SU-DHL-6 (cell line): ENCODE results near the gene ATP2B2.

Experiments
- H2AFZ ChIP-seq: fragments of 200-600 bp; sonication (generic); 2 replicates; pipeline ENCODE4 v1.6.1; 2014; ENCODE audit warnings: low read depth, mild to moderate bottlenecking, moderate library complexity, mixed read lengths, antibody characterized with exemption, low read length; ENCODE audit not compliant: severe bottlenecking
- H3F3A ChIP-seq: fragments of 200-600 bp; shearing (Covaris generic); 2 replicates; pipeline ENCODE4 v1.6.0; 2016; ENCODE audit warnings: antibody characterized with exemption, mild to moderate bottlenecking; ENCODE audit not compliant: insufficient read depth
- H3K27ac ChIP-seq: fragments of 200-600 bp; sonication (generic); 2 replicates; pipeline ENCODE4 v1.5.1; 2016; ENCODE audit warnings: low read depth, mild to moderate bottlenecking, low read length, moderate library complexity, mixed read lengths
- H3K27me3 ChIP-seq: fragments of 200-600 bp; sonication (generic), shearing (Covaris generic); 2 replicates; pipeline ENCODE4 v1.6.0; 2014; ENCODE audit warnings: mild to moderate bottlenecking, low read length
- H3K36me3 ChIP-seq: fragments of 200-600 bp; sonication (generic); 2 replicates; pipeline ENCODE4 v1.6.1; 2014; ENCODE audit warnings: mild to moderate bottlenecking, low read length, mixed read lengths
- H3K4me2 ChIP-seq: fragments of 300-600, 200-600 bp; shearing (Covaris generic), sonication (generic); 2 replicates; pipeline ENCODE4 v1.6.0; 2014; ENCODE audit warnings: low read length, low read depth, mild to moderate bottlenecking; ENCODE audit not compliant: poor library complexity, severe bottlenecking
- H3K4me3 ChIP-seq: fragments of 200-600 bp; sonication (generic); 2 replicates; pipeline ENCODE4 v1.5.1; 2014; ENCODE audit warnings: antibody characterized with exemption, low read length, mild to moderate bottlenecking, mixed read lengths; ENCODE audit not compliant: insufficient read depth, poor library complexity, severe bottlenecking
- H3K79me2 ChIP-seq: fragments of 200-600 bp; sonication (generic); 2 replicates; pipeline ENCODE4 v1.6.1; 2014; ENCODE audit warnings: mild to moderate bottlenecking, low read length, moderate library complexity; ENCODE audit not compliant: insufficient read depth
- H3K9ac ChIP-seq: fragments of 200-600 bp; sonication (generic); 2 replicates; pipeline ENCODE4 v1.7.0; 2014; ENCODE audit warnings: mild to moderate bottlenecking, low read length
- H3K9me2 ChIP-seq: fragments of 200-600 bp; sonication (generic); replicated peaks from 2 replicates; pipeline ENCODE4 v1.6.1; 2014; ENCODE audit warnings: low read length; ENCODE audit not compliant: insufficient read depth
- H3K9me3 ChIP-seq: fragments of 200-600 bp; sonication (generic); 2 replicates; pipeline ENCODE4 v1.6.1; 2014; ENCODE audit warnings: low read length, mixed read lengths; ENCODE audit not compliant: insufficient read depth
- H4K20me1 ChIP-seq: fragments of 200-600 bp; sonication (generic); 2 replicates; pipeline ENCODE4 v1.6.1; 2014; ENCODE audit warnings: low read depth, mild to moderate bottlenecking, antibody characterized with exemption, low read length, moderate library complexity, mixed read lengths
- CTCF ChIP-seq: fragments of 200-600 bp; sonication (generic); IDR thresholded peaks from one replicate; pipeline ENCODE4 v1.5.1; 2017; ENCODE audit warnings: antibody characterized with exemption, mild to moderate bottlenecking, low read length, moderate library complexity; ENCODE audit not compliant: insufficient read depth, poor library complexity, severe bottlenecking
- EZH2phosphoT487 ChIP-seq: fragments of 200-600 bp; sonication (generic), shearing (Covaris generic); conservative IDR thresholded peaks from 2 replicates; pipeline ENCODE4 v1.6.1; 2018; ENCODE audit warnings: mild to moderate bottlenecking, antibody characterized with exemption, low read length, moderate library complexity, mixed read lengths

The ATP2B2 gene

GRCh38 chr3:10315101-10315500 is 190.3 kb downstream of the ATP2B2 start:
- no peak overlapping the region for H3K27ac ChIP-seq
- H3K4me3 ChIP-seq: no peak overlapping the region
- H3K4me2 ChIP-seq: no peak overlapping the region
- H3K27me3 ChIP-seq: no peaks in the 10 kb centered on the region
- TF ChIP-seq EZH2phosphoT487 (no peak), CTCF (no peak)
- H3K9me3 ChIP-seq: no peaks in the 10 kb centered on the region
- H2AFZ ChIP-seq: no peak overlapping the region
- no peaks in the 10 kb centered on the region for H3K9me2 ChIP-seq
- 0 out of 2 replicates have a peak, but pooled peaks cover 5% of the 10 kb centered on the region for H3K36me3 ChIP-seq
- no peaks in the 10 kb centered on the region for H3F3A ChIP-seq
- no peaks in the 10 kb centered on the region for H4K20me1 ChIP-seq
- peaks cover 13% of the 10 kb centered on the region for H3K79me2 ChIP-seq
- H3K9ac ChIP-seq: no peak overlapping the region

GRCh38 chr3:10312861-10313260 is 192.5 kb downstream of the ATP2B2 start:
- Histone ChIP-seq H3K36me3 (peaks cover 13% of the 10 kb centered on the region; the same call in 1 of the 2 replicates), H3K27ac (no peak overlapping the region), H3K4me3 (no peak overlapping the region), H3K4me2 (no peak overlapping the region), H3K9me3 (no peaks in the 10 kb centered on the region), H3K27me3 (no peaks in the 10 kb centered on the region), H3K79me2 (no peaks in the 10 kb centered on the region), H2AFZ (no peak overlapping the region), H4K20me1 (no peaks in the 10 kb centered on the region), H3K9me2 (no peaks in the 10 kb centered on the region), H3K9ac (no peak overlapping the region), H3F3A (no peaks in the 10 kb centered on the region)
- TF ChIP-seq EZH2phosphoT487 (no peak), CTCF (no peak)

GRCh38 chr3:10312391-10312790 is 193.0 kb downstream of the ATP2B2 start:
- no peaks in the 10 kb centered on the region for H4K20me1 ChIP-seq
- no peak overlapping the region for H3K27ac ChIP-seq
- no peak for TF ChIP-seq CTCF
- no peak for TF ChIP-seq EZH2phosphoT487
- H3K9ac ChIP-seq: no peak overlapping the region
- no peaks in the 10 kb centered on the region for H3K79me2 ChIP-seq
- H3K9me2 ChIP-seq: no peaks in the 10 kb centered on the region
- no peaks in the 10 kb centered on the region for H3K27me3 ChIP-seq
- peaks cover 14% of the 10 kb centered on the region; the same call in 1 of the 2 replicates for H3K36me3 ChIP-seq
- no peak overlapping the region for H3K4me3 ChIP-seq
- H3K4me2 ChIP-seq: no peak overlapping the region
- H2AFZ ChIP-seq: no peak overlapping the region
- H3K9me3 ChIP-seq: no peaks in the 10 kb centered on the region
- no peaks in the 10 kb centered on the region for H3F3A ChIP-seq
